GM21723 (cell line): Measurements from ENCODE around the gene TTC7B.

Experiments used
- ATAC-seq: cut with Tn5 transposase; IDR thresholded peaks from one replicate; pipeline ENCODE4 v1.9.1; 2021; ENCODE audit warnings: mild to moderate bottlenecking, moderate library complexity; ENCODE audit not compliant: unreplicated experiment

Gene TTC7B

GRCh38 chr14:90677484-90678050 lies 138.7 kb downstream of the TTC7B start:
- no peak for ATAC-seq

DNA sequence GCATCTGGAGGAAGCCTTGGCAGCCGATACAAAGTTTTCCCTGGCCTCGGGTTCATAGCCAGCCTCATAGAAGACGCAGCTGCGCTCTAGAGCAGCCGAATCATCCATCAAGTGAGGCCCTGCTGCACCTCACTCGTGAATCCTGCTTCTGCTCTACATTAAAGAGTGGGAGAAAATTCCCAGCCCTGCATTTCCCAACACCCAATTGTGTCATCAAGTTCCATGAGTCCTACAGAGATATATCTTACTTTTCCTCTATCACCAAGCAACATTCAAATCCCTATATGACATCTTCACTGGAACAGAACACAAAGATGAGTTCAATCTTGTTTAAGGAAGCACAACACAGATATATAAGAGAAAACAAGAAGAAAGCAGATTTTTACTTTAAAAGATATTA lies 139.3 kb downstream of the TTC7B start:
- no peak for ATAC-seq

DNA sequence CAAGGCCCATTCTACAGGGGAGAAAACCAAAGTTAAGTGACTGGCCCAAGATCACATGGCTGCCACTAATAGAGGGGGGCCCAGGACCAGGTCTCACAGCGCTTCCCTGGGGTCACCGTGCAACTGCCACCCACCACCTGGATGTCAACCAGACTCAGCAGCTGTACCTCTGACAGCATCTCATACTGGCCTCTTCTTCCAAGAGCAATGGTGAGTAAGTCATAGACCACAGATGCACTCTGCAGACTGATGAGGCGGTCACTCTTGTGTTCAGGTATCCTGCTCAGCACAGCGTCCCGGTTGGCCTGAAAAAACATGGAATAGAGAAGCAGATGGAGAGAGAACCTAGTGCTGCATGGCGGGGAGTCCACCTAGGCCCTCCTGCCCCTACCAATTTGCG lies 139.9 kb downstream of the TTC7B start:
- ATAC-seq, result no peak

GRCh38 chr14:90675399-90675798 lies 140.8 kb downstream of the TTC7B start:
- no peak for ATAC-seq

GRCh38 chr14:90674716-90675115 lies 141.5 kb downstream of the TTC7B start:
- no peak for ATAC-seq

- no peak for ATAC-seq
Measured at GRCh38 chr14:90674043-90674670, 142.1 kb downstream of the TTC7B start.

- no peak for ATAC-seq
Measured at GRCh38 chr14:90671382-90672234, 144.6 kb downstream of the TTC7B start.

DNA sequence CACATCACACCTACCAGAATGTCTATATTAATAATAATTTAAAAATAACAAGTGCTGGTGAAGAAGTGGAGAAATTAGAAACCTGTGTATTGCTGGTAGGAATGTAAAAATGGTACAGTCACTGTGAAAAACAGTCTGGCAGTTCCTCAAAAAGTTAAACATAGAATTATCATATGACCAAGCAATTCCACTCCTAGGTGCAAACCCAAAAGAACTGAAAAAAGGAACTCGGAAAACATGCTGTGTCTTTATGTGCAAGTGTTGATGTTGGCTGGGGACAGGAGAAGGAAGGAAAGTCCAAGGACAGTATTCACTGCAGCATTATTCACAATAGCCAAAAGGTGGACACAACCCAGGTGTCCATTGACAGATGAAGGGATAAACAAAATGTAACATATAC lies 146.5 kb downstream of the TTC7B start:
- no peak for ATAC-seq

- no peak for ATAC-seq
Measured at GRCh38 chr14:90666571-90666970, 149.7 kb downstream of the TTC7B start.

DNA sequence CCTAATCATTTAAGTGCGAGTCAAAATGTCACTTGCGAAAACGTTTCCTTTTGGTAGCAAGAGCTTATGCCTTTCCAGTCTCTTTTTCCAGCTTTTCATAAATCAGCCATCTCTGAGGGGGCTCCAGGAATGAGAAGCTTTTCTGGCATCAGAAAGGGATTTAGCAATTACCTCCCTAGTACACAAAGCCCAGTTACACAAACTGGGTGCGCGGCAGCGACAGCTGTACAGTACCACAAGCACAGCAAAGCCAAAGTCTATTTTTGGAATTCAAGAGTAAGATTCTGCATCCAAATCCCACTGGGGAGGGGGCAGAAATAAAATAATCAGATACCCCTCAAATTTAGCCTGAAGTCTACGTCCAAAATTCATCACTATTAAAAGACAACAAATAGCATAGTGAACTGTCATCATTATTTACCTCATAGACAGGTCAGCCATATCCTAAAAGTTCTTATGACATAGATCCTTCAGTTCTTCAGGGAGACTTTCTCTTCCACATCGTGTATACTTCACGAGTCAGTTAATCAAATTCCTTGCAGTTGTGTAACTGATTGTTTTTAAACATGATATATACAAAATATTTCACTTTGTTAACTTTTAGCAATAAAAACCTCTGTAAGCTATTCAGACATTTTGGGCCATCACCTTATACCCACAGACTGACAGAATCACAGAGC lies 150.8 kb downstream of the TTC7B start:
- ATAC-seq, result no peak

DNA sequence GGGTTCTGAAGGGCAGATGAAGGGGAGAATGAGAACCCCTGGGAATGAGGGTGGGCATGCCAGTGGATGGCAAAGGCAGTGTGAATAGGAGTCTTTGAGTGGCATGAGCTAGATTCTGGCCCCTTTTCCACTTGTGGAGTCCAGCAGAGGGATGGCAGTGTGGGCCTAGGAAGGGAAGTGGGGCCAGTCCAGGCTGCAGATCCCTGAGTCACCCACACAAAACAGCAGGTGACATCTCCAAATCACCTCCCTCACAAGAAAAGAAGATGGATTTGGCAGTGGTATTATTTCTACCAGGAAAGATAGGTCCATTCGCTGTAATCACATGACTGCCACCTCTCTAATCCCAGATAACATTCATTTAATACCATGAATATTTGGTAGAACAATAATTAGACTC lies 151.3 kb downstream of the TTC7B start:
- ATAC-seq, result no peak

DNA sequence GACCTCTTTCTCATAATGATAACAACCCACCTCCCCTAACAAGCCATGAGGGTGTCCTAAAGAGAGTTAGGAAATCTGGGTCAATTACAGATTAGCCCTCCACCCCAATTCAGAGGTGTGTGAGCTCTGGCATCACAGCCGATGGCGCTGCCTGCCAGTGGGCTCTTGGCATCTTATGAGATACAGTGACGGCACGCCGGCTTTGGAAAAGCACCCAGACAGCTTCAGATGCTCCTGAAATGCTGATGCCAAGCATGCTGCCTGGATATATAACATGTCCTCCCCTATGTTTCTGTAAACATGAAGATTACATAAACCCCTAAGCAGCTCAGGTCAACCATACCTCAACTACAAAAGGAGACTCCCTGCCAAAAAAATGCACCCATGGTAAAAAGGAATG lies 152.6 kb downstream of the TTC7B start:
- no peak for ATAC-seq

GRCh38 chr14:90663140-90663539 lies 153.1 kb downstream of the TTC7B start:
- ATAC-seq, result no peak

DNA sequence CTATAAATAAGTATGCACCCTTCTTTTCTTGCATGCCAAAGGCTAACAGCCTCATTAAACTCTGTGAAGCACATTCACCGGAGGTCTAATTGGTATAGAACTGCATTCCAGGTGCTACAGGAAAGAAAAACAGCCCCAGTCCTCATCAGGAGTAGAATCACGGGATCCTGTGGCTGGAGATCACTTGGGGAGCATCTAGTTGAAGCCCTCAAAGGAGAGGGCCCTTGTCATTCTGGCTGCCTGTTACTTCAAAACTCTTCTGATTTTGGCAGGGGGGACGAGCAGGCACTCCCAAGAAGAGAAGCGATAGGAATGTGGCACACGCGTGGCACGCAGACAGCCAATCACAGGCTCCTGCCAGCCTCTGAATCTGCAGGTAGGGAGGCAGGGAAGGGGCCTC lies 154.4 kb downstream of the TTC7B start:
- ATAC-seq, result no peak

DNA sequence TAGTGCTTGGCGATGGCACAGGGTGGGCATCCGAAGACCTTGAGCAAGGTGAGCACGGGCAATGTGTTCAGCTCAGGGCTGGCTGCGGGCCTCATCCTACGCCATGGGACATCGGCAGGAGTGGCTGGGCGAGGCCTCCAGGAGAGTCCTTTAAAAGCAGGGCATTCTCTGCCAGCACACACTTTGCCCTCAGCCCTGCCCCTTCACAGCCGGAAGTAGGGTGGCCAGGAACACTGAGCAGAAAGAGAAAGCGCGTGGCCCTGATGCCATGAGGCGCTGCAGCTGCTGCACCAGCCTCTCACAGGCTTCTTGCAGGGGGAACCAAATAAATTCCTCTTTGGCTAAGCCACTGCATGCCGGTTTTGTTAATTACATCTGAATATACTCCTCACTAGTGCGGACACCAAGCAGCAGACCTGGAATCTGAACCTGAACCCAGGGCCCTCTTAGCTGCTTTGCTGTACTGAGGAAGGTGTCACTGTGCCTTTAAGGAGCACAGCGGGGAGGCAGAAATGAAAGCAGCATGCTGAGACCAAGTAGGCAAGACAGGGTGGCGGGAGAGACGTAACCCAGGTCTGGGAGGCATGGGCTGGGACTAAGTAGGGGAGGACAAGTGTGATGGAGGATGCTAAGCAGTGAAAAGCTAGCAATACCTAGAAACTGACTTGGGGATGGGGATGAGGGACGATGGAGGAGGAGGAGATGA lies 155.2 kb downstream of the TTC7B start:
- no peak for ATAC-seq

- ATAC-seq, result no peak
Measured at GRCh38 chr14:90659156-90659555, 157.1 kb downstream of the TTC7B start.

DNA sequence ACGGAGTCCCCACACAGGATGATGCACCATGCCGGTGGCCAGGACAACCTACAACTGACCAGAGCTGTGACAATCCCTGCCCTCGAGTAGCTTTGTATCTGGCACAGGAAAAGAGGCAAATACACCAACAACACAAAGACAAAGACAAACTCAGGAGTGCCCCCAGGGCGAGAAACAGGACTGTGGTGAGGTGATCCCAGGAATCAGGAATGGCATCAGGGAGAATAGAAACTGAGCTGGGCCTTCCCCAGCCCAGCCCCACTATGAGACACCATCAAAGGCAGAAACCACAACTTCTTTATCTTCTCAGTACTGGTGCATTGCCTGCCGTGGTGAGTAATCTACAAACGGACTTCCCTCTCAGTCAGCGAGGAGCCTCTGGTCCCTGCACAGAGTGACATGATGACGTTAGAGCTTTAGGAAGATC lies 157.7 kb downstream of the TTC7B start:
- ATAC-seq, result no peak

DNA sequence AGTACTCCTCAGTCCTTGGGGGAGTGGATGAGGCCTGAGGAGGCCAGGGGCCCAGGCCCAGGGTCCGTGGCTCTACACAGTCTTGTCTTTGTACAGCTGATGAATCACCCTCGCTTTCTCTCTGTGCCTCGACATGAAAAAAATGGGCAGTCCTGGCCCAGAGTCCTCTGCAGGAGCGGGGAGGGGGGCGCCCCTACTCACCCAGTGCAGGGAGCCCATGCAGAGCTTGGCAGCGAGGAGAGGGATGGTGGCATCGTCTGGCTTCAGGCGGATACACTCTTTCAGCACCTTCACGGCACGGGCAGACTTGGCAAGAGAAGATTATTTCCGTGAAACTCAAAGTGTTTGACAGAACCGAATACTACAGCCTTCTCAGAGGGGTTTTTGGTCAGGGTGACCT lies 159.3 kb downstream of the TTC7B start:
- no peak for ATAC-seq

GRCh38 chr14:90655829-90656228 lies 160.4 kb downstream of the TTC7B start:
- ATAC-seq, result no peak

GRCh38 chr14:90654831-90655276 lies 161.4 kb downstream of the TTC7B start:
- no peak for ATAC-seq

- no peak for ATAC-seq
Measured at GRCh38 chr14:90652626-90653025, 163.6 kb downstream of the TTC7B start.
